Esophagus (tissue), 2 donors: ENCODE data around the gene NUP54. TPM values are rescaled to one million over a fixed set of nuclear protein-coding genes. Genes with fewer than 3 reads are reported as not detected.

ENCODE experiments used
- H3K27ac ChIP-seq, 2 donors: one replicate each; pipeline ENCODE4 v1.5.1; 2013; ENCODE audit warnings: low read depth in 2 of 2, mild to moderate bottlenecking in 2 of 2, inconsistent platforms in 1 of 2, low read length in 1 of 2, moderate library complexity in 1 of 2
- H3K27me3 ChIP-seq, 2 donors: one replicate each; pipeline ENCODE4 v1.6.1; 2013; ENCODE audit warnings: low read length in 2 of 2, control low read depth in 1 of 2, mild to moderate bottlenecking in 1 of 2; ENCODE audit not compliant: insufficient read depth in 2 of 2, control insufficient read depth in 1 of 2
- H3K36me3 ChIP-seq, 2 donors: one replicate each; pipeline ENCODE4 v1.6.1; 2013; ENCODE audit warnings: low read length in 1 of 2; ENCODE audit not compliant: control insufficient read depth in 2 of 2, insufficient read depth in 2 of 2
- H3K4me1 ChIP-seq, 2 donors: one replicate each; pipeline ENCODE4 v1.6.1; 2013; ENCODE audit warnings: low read length in 1 of 2; ENCODE audit not compliant: control insufficient read depth in 2 of 2, insufficient read depth in 2 of 2
- H3K4me3 ChIP-seq, 2 donors: one replicate each; pipeline ENCODE4 v1.5.1; 2013; ENCODE audit warnings: low read length in 2 of 2, mild to moderate bottlenecking in 2 of 2, low read depth in 1 of 2, moderate library complexity in 1 of 2
- H3K9me3 ChIP-seq, 2 donors: one replicate each; pipeline ENCODE4 v1.6.1; 2013; ENCODE audit warnings: mild to moderate bottlenecking in 2 of 2, low read depth in 1 of 2, low read length in 1 of 2, moderate library complexity in 1 of 2; ENCODE audit not compliant: control insufficient read depth in 2 of 2, insufficient read depth in 1 of 2
- WGBS, 2 donors: extraction: QIAGEN DNeasy Blood & Tissue Kit; methylation state at CpG; one replicate each; pipeline ENCODE4 v1.1.7; 2013; 5-methylcytosine and 5-hydroxymethylcytosine counted together
- polyA plus RNA-seq, 2 donors: library from polyadenylated mRNA; stranded (reverse); fragments of 200-250 nt; gene quantifications; one replicate each; pipeline ENCODE4 v1.2.3, GENCODE V29; 2013
- donor health status: healthy with polysubstance abuse.
- donor health status: Bipolar disorder and iron deficiency.

The NUP54 gene
- polyA plus RNA-seq: 10 to 100 TPM; 18.0 to 18.4 TPM

DNA sequence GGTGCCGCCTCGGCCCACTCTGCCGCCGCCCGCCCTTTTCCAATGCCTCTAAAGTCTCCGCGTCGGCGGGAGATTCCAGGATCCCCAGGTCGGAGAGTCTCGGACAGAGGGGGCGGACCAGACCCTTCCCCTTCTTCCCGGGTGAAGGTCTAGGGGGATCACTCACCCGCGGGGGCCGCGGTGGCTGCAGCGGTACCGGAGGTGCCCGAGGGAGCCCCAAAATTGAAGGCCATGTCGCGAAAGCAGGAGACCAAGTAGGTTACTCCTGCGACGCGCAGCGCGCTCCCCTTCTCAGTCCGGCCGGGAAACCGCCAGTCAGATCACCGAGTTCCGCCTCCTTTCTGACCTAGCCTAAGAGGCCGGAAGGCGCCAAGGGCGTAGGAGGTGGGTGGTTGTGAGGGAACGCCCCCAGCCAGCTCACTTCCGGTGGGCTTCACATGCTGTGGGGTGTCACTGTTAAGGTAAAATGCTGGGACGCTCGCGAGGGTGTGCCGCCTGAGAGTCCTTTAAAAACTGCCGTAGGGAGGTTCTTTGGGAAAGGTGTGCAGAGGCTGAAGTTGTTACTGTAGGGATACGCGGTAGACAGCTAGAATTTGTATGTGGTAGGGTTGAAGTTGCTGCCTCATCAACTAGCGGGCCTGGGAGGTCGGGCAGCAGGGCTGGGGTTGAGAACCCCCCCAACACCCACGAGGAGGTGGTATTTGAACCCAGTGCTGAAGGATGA lies at the start of gene NUP54:
Gene NUP54 (minus strand): TSS at position 256 of the 724 bp plus-strand sequence. CDS start 23 bp downstream, at position 233.
- H3K27me3 ChIP-seq: no peaks in the 10 kb centered on the region
- H3K36me3 ChIP-seq: no peaks in the 10 kb centered on the region
- no peaks in the 10 kb centered on the region for H3K4me1 ChIP-seq
- WGBS, 2 donors: 0% methylated on average over 47 of the region's 47 CpGs
- H3K4me3 ChIP-seq: peak within 1 kb of the TSS; percentile 77 to 83
- H3K27ac ChIP-seq: peak within 1 kb of the TSS; percentile 89 to 93
- H3K9me3 ChIP-seq: no peaks in the 10 kb centered on the region

- no peak overlapping the region for H3K4me3 ChIP-seq
- H3K9me3 ChIP-seq: peaks cover 0 to 3% of the 10 kb centered on the region in 2 donors
- H3K27ac ChIP-seq: peak overlapping the region; percentile 50 to 57
- peaks cover 5 to 7% of the 10 kb centered on the region in 2 donors for H3K36me3 ChIP-seq
- H3K27me3 ChIP-seq: no peaks in the 10 kb centered on the region
- 67 to 68% methylated on average over 10 of the region's 10 CpGs for WGBS, 2 donors
- peaks cover 6 to 13% of the 10 kb centered on the region in 2 donors for H3K4me1 ChIP-seq
Observed at GRCh38 chr4:76197031-76197743, 49.0 kb upstream of the NUP54 start.

DNA sequence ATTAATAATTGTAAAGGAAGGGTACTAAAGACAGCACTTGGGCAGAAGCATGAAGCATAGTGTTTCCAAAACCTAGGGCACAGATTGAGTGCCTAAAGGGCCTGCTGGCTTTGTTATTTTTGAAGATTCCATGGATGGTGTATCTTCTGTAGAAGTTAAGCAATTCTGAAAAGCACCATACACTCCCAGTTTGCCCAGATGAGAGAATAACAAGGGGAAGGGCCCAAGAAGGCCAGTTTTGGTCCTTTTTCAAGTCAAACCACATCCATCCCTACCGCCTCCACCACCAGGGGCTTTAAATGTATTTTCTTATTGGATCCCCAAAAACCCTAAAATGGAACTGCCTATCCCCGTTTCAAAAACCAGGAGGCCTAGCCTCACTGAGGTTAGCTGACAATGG lies 48.2 kb upstream of the NUP54 start:
- Histone ChIP-seq H3K4me3 (no peak overlapping the region), H3K27me3 (no peaks in the 10 kb centered on the region), H3K4me1 (peaks cover 6 to 13% of the 10 kb centered on the region in 2 donors), H3K9me3 (peaks cover 0 to 3% of the 10 kb centered on the region in 2 donors), H3K27ac (peak overlapping the region in 1 of 2 donors; percentile 37), H3K36me3 (peaks cover 5 to 10% of the 10 kb centered on the region in 2 donors)
- WGBS, 2 donors: 89 to 95% methylated on average over 2 of the region's 2 CpGs

GRCh38 chr4:76195326-76195725 lies 47.1 kb upstream of the NUP54 start:
- Histone ChIP-seq H3K4me3 (no peak overlapping the region), H3K27ac (peak overlapping the region in 1 of 2 donors; percentile 40), H3K9me3 (peaks cover 0 to 3% of the 10 kb centered on the region in 2 donors), H3K4me1 (peaks cover 6 to 9% of the 10 kb centered on the region in 2 donors), H3K27me3 (no peaks in the 10 kb centered on the region), H3K36me3 (peaks cover 5 to 12% of the 10 kb centered on the region in 2 donors)
- 43 to 54% methylated on average over 3 of the region's 3 CpGs for WGBS, 2 donors

- Histone ChIP-seq H3K9me3 (peaks cover 0 to 3% of the 10 kb centered on the region in 2 donors), H3K27me3 (no peaks in the 10 kb centered on the region), H3K4me1 (peaks cover 6 to 9% of the 10 kb centered on the region in 2 donors), H3K27ac (peak overlapping the region in 1 of 2 donors; percentile 69), H3K4me3 (no peak overlapping the region), H3K36me3 (peaks cover 5 to 12% of the 10 kb centered on the region in 2 donors)
- 40 to 49% methylated on average over 2 of the region's 2 CpGs for WGBS, 2 donors
Observed at GRCh38 chr4:76194325-76194724, 46.1 kb upstream of the NUP54 start.

- peaks cover 5 to 12% of the 10 kb centered on the region in 2 donors for H3K36me3 ChIP-seq
- H3K4me1 ChIP-seq: peaks cover 4 to 6% of the 10 kb centered on the region in 2 donors
- H3K27ac ChIP-seq: no peak overlapping the region
- H3K27me3 ChIP-seq: no peaks in the 10 kb centered on the region
- WGBS, 2 donors: 82 to 89% methylated on average over 2 of the region's 2 CpGs
- peaks cover 0 to 3% of the 10 kb centered on the region in 2 donors for H3K9me3 ChIP-seq
- no peak overlapping the region for H3K4me3 ChIP-seq
Observed at GRCh38 chr4:76192236-76192635, 44.0 kb upstream of the NUP54 start.

- 79 to 84% methylated on average over 3 of the region's 3 CpGs for WGBS, 2 donors
- Histone ChIP-seq H3K36me3 (peaks cover 3 to 18% of the 10 kb centered on the region in 2 donors), H3K9me3 (peaks cover 0 to 3% of the 10 kb centered on the region in 2 donors), H3K27ac (no peak overlapping the region), H3K4me3 (no peak overlapping the region), H3K27me3 (no peaks in the 10 kb centered on the region), H3K4me1 (peaks cover 0 to 2% of the 10 kb centered on the region in 2 donors)
Observed at GRCh38 chr4:76188557-76188956, 40.4 kb upstream of the NUP54 start.

- Histone ChIP-seq H3K27ac (no peak overlapping the region), H3K9me3 (peaks cover 0 to 3% of the 10 kb centered on the region in 2 donors), H3K27me3 (no peaks in the 10 kb centered on the region), H3K4me3 (no peak overlapping the region), H3K4me1 (peaks cover 0 to 2% of the 10 kb centered on the region in 2 donors), H3K36me3 (peaks cover 3 to 15% of the 10 kb centered on the region in 2 donors)
Observed at GRCh38 chr4:76188149-76188548, 40.0 kb upstream of the NUP54 start.

DNA sequence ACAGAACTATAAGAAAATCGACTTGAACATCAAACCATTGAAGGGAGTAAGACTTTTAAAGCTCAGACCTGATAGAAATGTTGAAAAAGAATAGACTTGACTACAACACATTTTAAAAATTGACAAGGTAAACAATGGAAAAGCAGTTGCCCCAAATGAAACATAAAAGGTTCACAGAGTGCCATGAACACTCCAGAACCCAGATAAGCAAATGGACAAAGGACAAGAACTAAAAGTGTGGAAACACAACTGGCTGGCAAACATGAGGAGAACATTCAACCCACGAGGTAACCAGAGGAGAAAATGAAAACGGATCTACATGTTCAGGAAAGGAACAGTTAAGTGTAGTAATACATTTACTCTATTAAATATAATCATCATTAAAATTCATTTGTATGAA lies 39.0 kb upstream of the NUP54 start:
- peaks cover 0 to 2% of the 10 kb centered on the region in 2 donors for H3K4me1 ChIP-seq
- H3K9me3 ChIP-seq: no peaks in the 10 kb centered on the region
- H3K27ac ChIP-seq: no peak overlapping the region
- H3K4me3 ChIP-seq: no peak overlapping the region
- peaks cover 0 to 10% of the 10 kb centered on the region in 2 donors for H3K36me3 ChIP-seq
- no peaks in the 10 kb centered on the region for H3K27me3 ChIP-seq
- WGBS, 2 donors: 44 to 46% methylated on average over 3 of the region's 3 CpGs
